ENCODE measurements around the gene PELO. TPM values are rescaled to one million over a fixed set of nuclear protein-coding genes. Genes with fewer than 3 reads are reported as not detected.

The PELO gene
- total and polyA plus RNA-seq, 9 of the 15 experiments (the other 6 are each of a cell fraction or from before 2014, with no cell fraction given): 5.8 to 14.6 (median 9.6) TPM

- 43% methylated on average over 2 of the region's 2 CpGs for whole genome bisulfite sequencing (ENCODE audit: insufficient coverage, low coverage, missing lambda C conversion rate)
- H2AFZ ChIP-seq (ENCODE audit: low read depth, low read length): no peak overlapping the region
- H3K4me3 ChIP-seq: no peak overlapping the region
- ChIA-PET POLR2A (interaction anchor here (1.3 kb wide), 1 partner anchor 9 kb away, joined by 3 read pairs; no protein-coding TSS in a partner anchor), CTCF (ENCODE audit: low intra/inter-chr PET ratio) (no interaction called here)
- no peak for DNase-seq (ENCODE audit: extremely low read depth in 1 of 4, low spot score in 3 of 4)
- peaks cover 57% of the 10 kb centered on the region for H3K79me2 ChIP-seq (ENCODE audit: control insufficient read depth, insufficient read depth, low read length)
- no peak overlapping the region for H3K9ac ChIP-seq (ENCODE audit: insufficient read depth in 1 of 2, low read depth in 2 of 2, low read length in 2 of 2)
- H3K27ac ChIP-seq (ENCODE audit: extremely low read depth, low read depth, low read length): no peak overlapping the region
- H3K36me3 ChIP-seq (ENCODE audit: control insufficient read depth, insufficient read depth, low read length): peaks cover 31% of the 10 kb centered on the region
- ATAC-seq: no peak
- no TSS peak for BruUV-seq (replicated peaks)
- intact Hi-C loops (cut with micrococcal nuclease) (loop anchor here (10.0 kb wide), 1 partner anchor 290 kb away; no protein-coding TSS in a partner anchor), in situ Hi-C loops (cut with MboI) (no loop called here)
- H4K20me1 ChIP-seq (replicated peaks; ENCODE audit: control insufficient read depth, insufficient read depth, low read length): peaks cover 16% of the 10 kb centered on the region
- peaks cover 4% of the 10 kb centered on the region for H3K9me1 ChIP-seq (ENCODE audit: control insufficient read depth, insufficient read depth, low read length)
- H3K4me2 ChIP-seq (ENCODE audit: insufficient read depth, low read length): no peak overlapping the region; the same call in 1 of the 2 replicates
- H3K9me3 ChIP-seq (replicated peaks; ENCODE audit: control insufficient read depth, insufficient read depth, low read depth, low read length): no peaks in the 10 kb centered on the region
- no peaks in the 10 kb centered on the region for H3K27me3 ChIP-seq (ENCODE audit: control insufficient read depth in 2 of 2, insufficient read depth in 2 of 2, low read length in 2 of 2)
- FAIRE-seq: no peak
- H3K4me1 ChIP-seq (replicated peaks in 1 of 2; ENCODE audit: control insufficient read depth in 2 of 2, insufficient read depth in 2 of 2, low read length in 2 of 2): peaks cover 0 to 10% of the 10 kb centered on the region in 2 experiments; a peak in 4 of 5 replicates
- no peak for TF ChIP-seq HDAC6 (IDR thresholded peaks at IDR 0.05; ENCODE audit: low read depth, low read length)
These were observed 16.7 kb downstream of the PELO start for GRCh38 chr5:52804387-52804791.

- peaks cover 4% of the 10 kb centered on the region for H3K9me1 ChIP-seq (ENCODE audit: control insufficient read depth, insufficient read depth, low read length)
- FAIRE-seq: no peak
- H3K9ac ChIP-seq (ENCODE audit: insufficient read depth in 1 of 2, low read depth in 2 of 2, low read length in 2 of 2): no peak overlapping the region
- H3K9me3 ChIP-seq (replicated peaks; ENCODE audit: control insufficient read depth, insufficient read depth, low read depth, low read length): no peaks in the 10 kb centered on the region
- H3K79me2 ChIP-seq (ENCODE audit: control insufficient read depth, insufficient read depth, low read length): peaks cover 55% of the 10 kb centered on the region
- no peak overlapping the region for H3K4me2 ChIP-seq (ENCODE audit: insufficient read depth, low read length)
- no peak for DNase-seq (ENCODE audit: extremely low read depth in 1 of 4, low spot score in 3 of 4)
- H2AFZ ChIP-seq (ENCODE audit: low read depth, low read length): no peak overlapping the region
- H3K4me3 ChIP-seq: no peak overlapping the region
- no peak overlapping the region for H3K27ac ChIP-seq (ENCODE audit: extremely low read depth, low read depth, low read length)
- no peaks in the 10 kb centered on the region for H3K27me3 ChIP-seq (ENCODE audit: control insufficient read depth in 2 of 2, insufficient read depth in 2 of 2, low read length in 2 of 2)
- H4K20me1 ChIP-seq (replicated peaks; ENCODE audit: control insufficient read depth, insufficient read depth, low read length): peaks cover 16% of the 10 kb centered on the region
- no peak for ATAC-seq
- WGBS (ENCODE audit: insufficient coverage, low coverage, missing lambda C conversion rate): 73% methylated on average over 2 of the region's 2 CpGs
- in situ Hi-C loops (cut with MboI): no loop called here
- BruUV-seq (replicated peaks): no TSS peak
- CTCF ChIA-PET (ENCODE audit: low intra/inter-chr PET ratio): no interaction called here
- H3K36me3 ChIP-seq (ENCODE audit: control insufficient read depth, insufficient read depth, low read length): peaks cover 31% of the 10 kb centered on the region
- TF ChIP-seq ZFP91 (CRISPR knock-in tag; IDR thresholded peaks at IDR 0.05) (no peak), ZNF3 (CRISPR knock-in tag; IDR thresholded peaks at IDR 0.05) (no peak), KDM4B (IDR thresholded peaks at IDR 0.05; ENCODE audit: borderline replicate concordance in 2 of 2, low read depth in 1 of 2) (no peak), SAFB (IDR thresholded peaks at IDR 0.05; ENCODE audit: borderline replicate concordance, low read depth, low read length) (no peak)
- H3K4me1 ChIP-seq (replicated peaks in 1 of 2; ENCODE audit: control insufficient read depth in 2 of 2, insufficient read depth in 2 of 2, low read length in 2 of 2): peaks cover 0 to 9% of the 10 kb centered on the region in 2 experiments; a peak in 4 of 5 replicates
- POLR2A ChIA-PET: interaction anchor here (1.3 kb wide), 1 partner anchor 9 kb away, joined by 3 read pairs; no protein-coding TSS in a partner anchor
- intact Hi-C loops (cut with micrococcal nuclease): loop anchor here (10.0 kb wide), 1 partner anchor 290 kb away; no protein-coding TSS in a partner anchor
These were observed 17.3 kb downstream of the PELO start for GRCh38 chr5:52804981-52805380.
